Choroid plexus epithelial cell (primary cell): Measurements from ENCODE around the gene ENAH.

Experiments used
- DNase-seq: peaks from one replicate; pipeline ENCODE4 v3.0.0-alpha.2; 2010; ENCODE audit warnings: low read depth
- H3K4me3 ChIP-seq: 2 replicates; pipeline ENCODE4 v1.5.1; 2011; ENCODE audit warnings: low read depth, mild to moderate bottlenecking, control low read depth, low read length, moderate library complexity
- CTCF ChIP-seq: conservative IDR thresholded peaks from 2 replicates; pipeline ENCODE4 v1.5.1; 2011; ENCODE audit warnings: low read depth, mild to moderate bottlenecking, control low read depth, inconsistent platforms, low read length, moderate library complexity

ENAH gene

GRCh38 chr1:225654277-225654597 is 1.3 kb upstream of the ENAH start:
- no peak for TF ChIP-seq CTCF
- peak overlapping the region; percentile 87 for H3K4me3 ChIP-seq
- no peak for DNase-seq

- DNase-seq: peak; percentile 78
- no peak for TF ChIP-seq CTCF
- H3K4me3 ChIP-seq: peak overlapping the region; percentile 87
These were observed 747 bp upstream of the ENAH start for GRCh38 chr1:225653463-225654276.

- peak overlapping the region; percentile 87 for H3K4me3 ChIP-seq
- DNase-seq: peak; percentile 45
- TF ChIP-seq CTCF: no peak
These were observed 823 bp downstream of the ENAH start for GRCh38 chr1:225651872-225652728.

- peak overlapping the region; percentile 87 for H3K4me3 ChIP-seq
- peak; percentile 46 for DNase-seq
These were observed 1.5 kb downstream of the ENAH start for GRCh38 chr1:225651376-225651871.

GRCh38 chr1:225650179-225650578 is 2.7 kb downstream of the ENAH start:
- TF ChIP-seq CTCF: no peak
- H3K4me3 ChIP-seq: no peak overlapping the region
- DNase-seq: no peak

More at GRCh38 chr1:225651376-225651871, 1.5 kb downstream of the ENAH start:
- no peak for TF ChIP-seq CTCF

GRCh38 chr1:225645194-225645895 is 7.6 kb downstream of the ENAH start:
- H3K4me3 ChIP-seq: no peak overlapping the region
- TF ChIP-seq CTCF: no peak
- DNase-seq: no peak
